HG02588 (cell line): ENCODE results near the gene JOSD2.

Experiments
- ATAC-seq: cut with Tn5 transposase; IDR thresholded peaks from one replicate; pipeline ENCODE4 v1.9.1; 2021; ENCODE audit warnings: mild to moderate bottlenecking, moderate library complexity; ENCODE audit not compliant: unreplicated experiment

Gene JOSD2

DNA sequence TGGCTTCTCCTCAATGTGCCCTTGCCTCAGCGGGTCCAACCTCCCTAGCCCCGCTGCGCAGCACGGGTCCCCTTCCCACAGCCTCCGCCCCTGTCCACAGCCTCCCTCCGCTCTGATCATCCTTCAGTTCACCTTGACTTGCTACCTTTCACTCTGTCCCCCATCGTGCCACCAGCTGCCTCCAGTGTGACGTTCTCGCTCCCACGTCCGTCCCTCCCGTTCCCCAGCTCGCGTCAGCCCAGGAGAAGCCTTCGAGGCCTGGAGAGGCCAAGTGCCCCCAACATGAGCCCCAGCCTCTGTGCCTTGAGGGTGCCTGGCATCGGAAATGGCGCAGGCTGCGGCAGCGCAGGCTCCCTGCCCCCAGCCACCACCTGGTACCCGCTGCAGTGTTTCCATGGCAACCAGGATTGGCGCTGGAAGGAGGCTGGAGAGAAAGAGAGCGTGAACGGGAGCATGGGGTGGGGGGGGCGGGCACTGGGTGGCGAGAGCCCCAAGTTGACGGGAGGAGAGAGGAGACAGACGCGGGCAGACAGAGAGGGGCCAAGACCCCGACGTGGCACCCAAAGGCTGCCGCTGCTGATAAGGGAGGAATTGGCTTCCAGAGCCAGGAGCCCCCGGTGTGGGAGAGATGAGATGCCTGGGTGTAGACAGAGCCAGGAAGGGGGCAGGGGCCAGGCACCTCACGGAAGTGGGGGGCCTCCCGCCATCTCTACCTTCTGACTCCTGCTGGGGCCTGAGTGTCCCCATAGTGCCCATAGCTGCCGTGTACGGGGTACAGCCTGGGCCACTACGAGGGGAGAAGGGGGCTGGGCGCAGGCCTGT is 3.6 kb upstream of the JOSD2 start:
- no peak for ATAC-seq

DNA sequence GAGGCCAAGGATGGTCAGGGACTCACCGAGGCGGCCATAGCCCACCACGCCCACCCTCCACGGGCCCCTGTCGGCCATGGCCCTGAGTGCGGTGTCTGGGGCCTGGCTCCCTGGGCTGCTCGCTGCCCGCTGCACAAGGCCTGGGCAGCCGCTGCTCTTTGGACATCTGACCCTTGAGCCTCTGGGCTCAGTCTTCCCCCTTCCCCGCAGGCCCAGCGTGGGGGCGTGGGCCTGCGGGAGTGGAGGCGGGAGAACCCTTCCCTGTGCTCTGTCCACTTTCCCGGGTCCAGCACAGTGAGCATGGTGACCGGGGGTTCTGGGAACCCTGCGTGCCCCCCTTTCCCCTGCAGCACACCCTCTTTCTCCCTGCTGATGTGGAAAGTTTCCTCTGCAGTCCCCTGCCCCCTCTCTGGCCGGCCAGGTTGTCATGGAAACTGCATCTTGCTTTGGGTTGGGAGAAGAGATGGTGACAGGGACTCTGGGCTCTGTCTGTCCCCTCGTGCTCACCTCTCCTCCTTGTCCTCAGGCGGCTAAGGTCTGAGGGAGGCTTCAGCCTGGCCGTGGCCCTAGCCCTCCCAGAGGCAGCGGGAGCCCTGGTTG is 2.9 kb upstream of the JOSD2 start, which contains the start of gene ASPDH:
ASPDH (minus strand) TSS at position 168 of the 600 bp plus-strand sequence; CDS start at position 78, 90 bp downstream.
- ATAC-seq, result no peak

- no peak for ATAC-seq
These were observed 2.2 kb upstream of the JOSD2 start for GRCh38 chr19:50512999-50513745.

DNA sequence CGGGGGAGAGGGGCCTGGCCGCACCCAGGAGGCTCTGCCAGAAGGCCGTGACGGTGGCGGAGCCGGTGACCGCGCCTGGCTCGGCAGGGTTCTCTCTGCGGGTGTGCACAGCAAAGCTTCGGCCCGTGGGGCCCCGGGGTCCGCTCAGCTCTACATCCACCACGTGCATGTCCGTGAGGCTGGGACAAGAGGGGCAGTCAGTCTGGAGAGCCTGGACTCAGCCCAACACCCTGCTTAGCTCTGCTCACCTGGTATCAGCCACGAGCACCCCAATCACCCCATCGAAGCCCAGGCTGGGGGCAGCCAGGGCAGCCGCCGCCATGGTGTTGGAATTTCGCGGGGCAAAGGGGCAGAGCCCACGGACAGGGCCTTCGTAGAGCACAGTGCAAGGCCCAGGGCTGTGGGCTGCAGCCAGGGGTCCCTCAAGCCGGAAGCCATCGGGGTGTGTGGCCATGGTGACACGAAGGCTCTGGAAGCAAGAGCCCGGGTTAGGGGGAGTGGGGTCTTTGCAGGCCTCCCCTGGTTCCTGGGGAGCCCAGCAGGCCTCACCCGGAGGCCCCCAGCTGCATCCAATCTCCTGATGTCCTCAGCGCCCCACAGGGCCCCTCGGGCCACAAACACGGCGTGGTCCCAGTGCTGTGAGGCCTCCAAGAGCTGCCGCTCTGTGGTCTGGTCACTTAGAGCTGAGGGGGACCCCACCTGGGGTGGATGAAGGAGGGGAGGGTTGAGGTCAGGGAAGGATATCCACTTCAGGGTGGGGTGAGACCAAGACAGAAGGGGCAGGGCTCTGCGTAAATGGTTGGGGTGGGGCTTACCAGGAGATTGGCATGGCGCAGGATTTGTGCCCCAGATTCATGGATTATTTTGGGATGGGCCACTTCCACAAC is 1.4 kb upstream of the JOSD2 start:
- ATAC-seq, result no peak

DNA sequence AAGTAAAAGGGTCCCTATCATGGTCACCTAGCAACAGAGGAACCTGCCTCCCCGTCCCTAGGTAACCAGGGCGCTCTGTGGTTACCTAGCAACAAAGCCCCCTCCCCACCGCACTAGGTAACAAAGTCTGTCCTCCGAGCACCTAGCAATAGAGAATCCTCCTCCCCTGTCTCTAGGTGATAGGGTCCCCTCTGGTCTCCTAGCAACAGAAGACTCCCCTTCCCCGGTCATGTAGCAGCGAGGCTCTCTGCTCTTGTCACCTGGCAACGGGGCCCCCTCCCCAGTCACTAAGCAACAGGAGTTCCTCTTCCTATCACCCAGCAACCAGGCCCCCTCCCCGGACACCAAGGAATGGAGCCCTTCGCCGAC is 307 bp downstream of the JOSD2 start:
- ATAC-seq, result no peak

DNA sequence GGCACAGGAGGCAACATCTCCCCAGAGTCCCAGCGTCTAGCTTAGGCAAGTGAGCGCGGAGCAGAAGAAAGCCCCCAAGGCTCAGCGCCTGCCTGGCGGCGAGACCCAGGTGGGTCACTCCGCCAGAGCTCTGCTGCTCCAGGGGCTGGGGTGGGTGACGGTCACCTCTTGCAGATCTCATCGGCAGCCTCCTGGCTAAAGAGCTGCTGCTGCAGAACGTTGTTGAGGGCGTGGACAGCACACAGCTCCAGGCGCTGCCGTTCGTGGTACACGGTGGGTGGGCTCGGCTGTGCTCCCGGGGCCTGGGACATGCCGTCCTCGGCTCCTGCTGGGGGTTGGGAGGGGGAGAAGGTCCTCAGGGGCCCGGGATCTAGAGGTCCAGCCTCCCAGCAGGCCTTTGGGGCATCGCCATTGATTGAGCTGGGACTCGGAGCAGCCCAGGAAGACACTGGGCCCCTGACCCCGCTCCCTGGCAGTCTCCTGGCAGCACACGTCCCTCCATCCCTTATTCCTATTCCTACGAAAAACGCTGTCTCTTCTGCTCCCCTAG is 795 bp downstream of the JOSD2 start:
- no peak for ATAC-seq

- no peak for ATAC-seq
These were observed 1.6 kb downstream of the JOSD2 start for GRCh38 chr19:50509366-50509765.

DNA sequence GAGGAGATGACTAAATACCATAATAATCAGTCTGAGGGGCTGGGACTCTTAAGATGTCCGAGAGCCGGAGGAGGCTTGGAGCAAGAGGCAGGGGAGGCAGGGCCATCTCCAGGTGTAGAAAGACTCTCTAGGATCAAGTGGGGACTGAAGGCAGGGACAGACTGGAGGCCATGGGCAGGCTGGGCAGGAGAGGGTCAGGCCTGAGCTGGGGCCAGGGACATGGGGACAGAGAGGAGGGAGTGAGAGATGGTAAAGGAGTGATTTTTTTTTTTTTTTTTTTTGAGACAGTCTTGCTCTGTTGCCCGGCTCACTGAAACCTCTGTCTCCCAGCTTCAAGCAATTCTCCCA is 2.2 kb downstream of the JOSD2 start:
- ATAC-seq, result no peak

- ATAC-seq, result no peak
These were observed 3.6 kb downstream of the JOSD2 start for GRCh38 chr19:50507376-50507775.

DNA sequence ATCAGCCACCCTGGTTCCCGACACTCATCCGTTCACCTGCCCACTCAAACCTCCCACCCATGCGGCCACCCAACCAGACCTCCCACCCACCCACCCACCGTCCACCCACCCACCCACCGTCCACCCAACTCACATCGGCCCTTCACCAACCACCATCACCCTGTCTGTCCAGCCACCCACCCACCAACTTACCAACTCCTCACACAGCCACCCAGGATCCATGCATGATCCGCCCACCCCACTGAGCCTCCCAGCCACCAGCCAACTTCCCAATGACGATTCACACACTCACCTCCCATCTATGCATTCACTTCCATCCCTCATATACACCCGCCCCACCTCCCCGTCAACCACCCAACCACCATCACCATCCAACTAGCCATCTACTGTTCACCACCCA is 4.3 kb downstream of the JOSD2 start:
- no peak for ATAC-seq

- ATAC-seq, result no peak
These were observed 5.0 kb downstream of the JOSD2 start for GRCh38 chr19:50505856-50506611.

DNA sequence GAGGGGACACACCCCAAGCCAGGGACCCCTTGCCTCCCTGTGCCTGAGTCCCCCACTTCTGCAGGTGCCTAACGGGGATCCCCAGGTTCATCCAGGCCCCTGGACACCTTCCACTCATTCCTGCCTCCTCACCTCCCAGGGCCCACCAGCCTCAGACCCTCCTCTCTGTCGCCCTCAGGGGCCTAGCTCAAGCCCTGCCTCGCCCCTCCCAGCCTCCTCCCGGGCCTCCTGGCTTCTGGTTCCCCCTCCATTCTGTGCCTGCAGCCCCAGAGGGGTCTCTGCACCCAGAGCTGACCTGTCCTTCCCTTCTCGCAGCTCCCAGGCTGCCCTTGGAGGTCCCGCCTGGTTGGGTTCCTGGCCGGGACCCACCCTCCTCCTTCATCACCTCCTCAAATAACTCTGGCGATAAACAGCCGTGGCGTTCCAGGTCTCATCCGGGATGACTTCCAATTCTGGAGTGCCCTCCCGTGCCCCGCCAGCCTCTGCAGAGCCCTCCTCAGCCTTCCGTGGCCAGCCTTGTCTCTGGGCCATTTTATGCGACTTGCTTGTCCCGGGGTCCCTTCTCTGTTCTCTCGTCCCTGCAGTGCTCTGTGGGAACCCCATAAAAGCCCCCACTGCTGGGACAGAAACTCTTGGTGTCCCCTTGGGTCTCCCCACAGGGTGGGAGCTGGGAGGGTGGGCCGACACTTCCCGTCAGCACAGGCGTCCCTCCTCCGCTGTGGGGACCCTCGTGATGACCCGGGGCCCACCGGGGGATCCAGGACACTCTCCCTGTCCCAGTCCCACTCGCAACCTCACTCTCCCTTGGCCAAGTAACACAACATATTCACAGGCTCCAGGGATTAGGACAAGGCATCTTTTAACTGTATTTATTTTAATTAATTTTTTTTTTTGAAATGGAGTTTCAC is 9.2 kb downstream of the JOSD2 start:
- no peak for ATAC-seq

DNA sequence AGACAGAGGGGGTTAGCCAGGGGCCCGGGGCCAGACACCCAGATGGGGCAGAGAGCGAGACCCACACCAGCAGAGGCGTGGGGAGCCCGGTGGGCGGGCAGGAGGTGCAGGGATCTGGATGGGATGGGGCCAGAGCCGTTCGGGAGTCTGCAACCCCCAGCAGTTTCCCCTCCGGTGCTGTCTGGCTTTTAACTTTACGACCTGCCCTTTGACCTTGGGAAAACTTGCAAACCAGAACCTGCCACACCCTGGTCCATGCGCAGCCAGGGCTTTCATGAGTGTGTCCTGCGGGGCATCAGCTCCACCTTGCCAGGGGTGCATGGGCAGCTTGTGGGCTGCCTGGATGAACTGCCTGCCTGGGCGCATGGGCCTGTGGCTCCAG is 9.8 kb downstream of the JOSD2 start:
- no peak for ATAC-seq

- no peak for ATAC-seq
These were observed 10.2 kb downstream of the JOSD2 start for GRCh38 chr19:50500753-50501151.

- ATAC-seq, result no peak
These were observed 10.8 kb downstream of the JOSD2 start for GRCh38 chr19:50500060-50500752.

DNA sequence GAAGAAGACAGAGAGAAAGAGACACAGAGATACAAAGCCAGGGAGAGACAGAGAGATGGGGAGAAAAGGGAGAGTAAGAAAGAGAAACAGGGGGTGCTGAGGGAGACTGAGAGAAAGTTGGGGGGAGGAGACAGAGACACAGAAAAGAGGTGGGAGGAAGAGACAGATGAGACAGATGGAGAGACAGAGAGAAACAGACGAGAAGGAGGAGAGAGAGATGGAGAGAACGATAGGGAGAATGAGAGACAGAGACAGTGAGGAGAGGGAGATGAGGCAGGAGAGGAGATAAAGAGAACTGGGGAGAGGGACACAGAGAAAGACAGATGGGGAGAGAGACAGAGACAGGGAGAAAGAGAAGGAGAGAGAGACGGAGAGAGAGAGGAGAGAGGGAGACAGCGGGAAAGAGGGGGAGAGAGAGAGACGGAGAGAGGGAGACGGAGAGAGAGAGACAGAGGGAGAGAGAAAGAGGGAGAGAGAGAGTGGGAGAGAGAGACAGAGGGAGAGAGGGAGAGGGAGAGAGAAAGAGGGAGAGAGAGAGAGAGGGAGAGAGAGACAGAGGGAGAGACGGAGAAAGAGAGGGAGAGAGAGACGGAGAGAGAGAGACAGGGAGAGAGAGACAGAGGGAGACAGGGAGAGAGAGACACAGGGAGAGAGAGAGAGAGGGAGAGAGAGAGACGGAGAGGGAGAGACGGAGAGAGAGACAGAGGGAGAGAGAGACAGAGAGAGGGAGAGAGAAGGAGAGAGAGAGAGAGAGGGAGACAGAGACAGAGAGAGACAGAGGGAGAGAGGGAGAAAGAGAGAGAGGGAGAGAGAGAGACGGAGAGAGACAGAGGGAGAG is 12.6 kb downstream of the JOSD2 start:
- ATAC-seq, result no peak

- no peak for ATAC-seq
These were observed 14.0 kb downstream of the JOSD2 start for GRCh38 chr19:50497022-50497405.
